Measurements from ENCODE around the gene RBM43.

GRCh38 chr2:151205571-151205970 is 56.1 kb downstream of the RBM43 start:
- TF ChIP-seq POLR2AphosphoS5 (IDR thresholded peaks at IDR 0.05) (no peak), CTCF (IDR thresholded peaks at IDR 0.05) (no peak)
